Natural killer cell treated with Interleukin-12 subunit alpha and Interleukin-12 subunit beta and Interleukin-15 and Interleukin-18, amount 100 ng/mL, for 72 hours (primary cell): ENCODE data around the gene RALBP1. TPM values are rescaled to one million over a fixed set of nuclear protein-coding genes. Genes with fewer than 3 reads are reported as not detected.

Experiments used
- ATAC-seq, 2 donors: fragments of 150-1000 bp; cut with Tn5 transposase in 1 of 2; sonication (Bioruptor Pico), chemical (Tn5 transposase) in 1 of 2; 2 replicates each; pipeline ENCODE4 v1.10.0; 2021
- DNase-seq: peaks from one replicate; pipeline ENCODE4 v3.0.0; 2022; ENCODE audit warnings: low spot score
- H3K27ac Mint-ChIP-seq, 2 donors: 1 replicate in 1 of 2; 2 replicates in 1 of 2; pipeline ENCODE4 v1.8.0; 2022; ENCODE audit warnings: mixed read lengths in 2 of 2, mild to moderate bottlenecking in 1 of 2, moderate library complexity in 1 of 2
- H3K27me3 Mint-ChIP-seq, 2 donors: 1 replicate in 1 of 2; 2 replicates in 1 of 2; pipeline ENCODE4 v1.8.0; 2022; ENCODE audit warnings: mixed read lengths in 2 of 2
- H3K36me3 Mint-ChIP-seq: one replicate; pipeline ENCODE4 v1.8.0; 2022; ENCODE audit warnings: mixed read lengths
- H3K4me1 Mint-ChIP-seq, 2 donors: 1 replicate in 1 of 2; 2 replicates in 1 of 2; pipeline ENCODE4 v1.8.0; 2022; ENCODE audit warnings: low read depth in 2 of 2, mixed read lengths in 2 of 2, mild to moderate bottlenecking in 1 of 2
- H3K4me3 Mint-ChIP-seq: one replicate; pipeline ENCODE4 v1.8.0; 2022; ENCODE audit warnings: mixed read lengths
- H3K9me3 Mint-ChIP-seq: 2 replicates; pipeline ENCODE4 v1.8.0; 2022; ENCODE audit warnings: mixed read lengths
- total RNA-seq, 2 donors: library from RNA; stranded (reverse); gene quantifications; one replicate each; pipeline ENCODE4 v1.2.3, GENCODE V29; 2022

RALBP1 gene
- total RNA-seq, 2 donors from 2014 or later, result 51.0 to 64.3 TPM

- ATAC-seq (no peak), DNase-seq (no peak)
- Mint-ChIP-seq H3K4me3 (no peak overlapping the region), H3K27ac (no peak overlapping the region), H3K36me3 (peaks cover 13% of the 10 kb centered on the region), H3K9me3 (peaks cover 5% of the 10 kb centered on the region), H3K4me1 (peaks cover 9 to 23% of the 10 kb centered on the region in 2 donors), H3K27me3 (no peaks in the 10 kb centered on the region)
These were observed 30.9 kb downstream of the RALBP1 start for GRCh38 chr18:9506046-9506792.

- DNase-seq, result no peak
- Mint-ChIP-seq H3K27ac (peak overlapping the region in 1 of 2 donors; percentile 59), H3K36me3 (peaks cover 7% of the 10 kb centered on the region), H3K9me3 (peaks cover 5% of the 10 kb centered on the region), H3K4me3 (no peak overlapping the region), H3K4me1 (peaks cover 9 to 19% of the 10 kb centered on the region in 2 donors), H3K27me3 (no peaks in the 10 kb centered on the region)
- no peak for ATAC-seq
These were observed 32.3 kb downstream of the RALBP1 start for GRCh38 chr18:9507565-9508088.

- Mint-ChIP-seq H3K4me3 (no peak overlapping the region), H3K4me1 (peaks cover 9 to 19% of the 10 kb centered on the region in 2 donors), H3K27me3 (no peaks in the 10 kb centered on the region), H3K9me3 (no peaks in the 10 kb centered on the region), H3K27ac (no peak overlapping the region), H3K36me3 (peaks cover 1% of the 10 kb centered on the region)
- DNase-seq (no peak), ATAC-seq (no peak)
These were observed 33.2 kb downstream of the RALBP1 start for GRCh38 chr18:9508446-9509025.

GRCh38 chr18:9513971-9514512 lies 38.7 kb downstream of the RALBP1 start:
- Mint-ChIP-seq H3K4me1 (peaks cover 8 to 16% of the 10 kb centered on the region in 2 donors), H3K27me3 (no peaks in the 10 kb centered on the region), H3K27ac (peak overlapping the region in 1 of 2 donors; percentile 31), H3K4me3 (no peak overlapping the region), H3K36me3 (peaks cover 7% of the 10 kb centered on the region), H3K9me3 (no peaks in the 10 kb centered on the region)
- DNase-seq (no peak), ATAC-seq (no peak)

- ATAC-seq (peak; percentile 60 to 68), DNase-seq (no peak)
- Mint-ChIP-seq H3K4me1 (peaks cover 5 to 19% of the 10 kb centered on the region in 2 donors), H3K4me3 (no peak overlapping the region), H3K27ac (peak overlapping the region; percentile 54 to 76), H3K36me3 (peaks cover 7% of the 10 kb centered on the region), H3K9me3 (no peaks in the 10 kb centered on the region), H3K27me3 (no peaks in the 10 kb centered on the region)
These were observed 41.2 kb downstream of the RALBP1 start for GRCh38 chr18:9516437-9517064.

- Mint-ChIP-seq H3K27me3 (no peaks in the 10 kb centered on the region), H3K9me3 (no peaks in the 10 kb centered on the region), H3K36me3 (peaks cover 11% of the 10 kb centered on the region), H3K4me1 (peaks cover 5 to 19% of the 10 kb centered on the region in 2 donors), H3K27ac (no peak overlapping the region), H3K4me3 (no peak overlapping the region)
- DNase-seq (no peak), ATAC-seq (peak; percentile 48 to 69)
These were observed 42.6 kb downstream of the RALBP1 start for GRCh38 chr18:9517869-9518268.

GRCh38 chr18:9519399-9519798 lies 44.1 kb downstream of the RALBP1 start:
- H3K4me1 Mint-ChIP-seq, result peaks cover 5 to 19% of the 10 kb centered on the region in 2 donors

GRCh38 chr18:9520666-9521065 lies 45.4 kb downstream of the RALBP1 start:
- peaks cover 11% of the 10 kb centered on the region for H3K36me3 Mint-ChIP-seq
- H3K4me3 Mint-ChIP-seq, result no peak overlapping the region
- H3K27me3 Mint-ChIP-seq, result no peaks in the 10 kb centered on the region
- DNase-seq, result no peak
- no peak overlapping the region for H3K27ac Mint-ChIP-seq
- ATAC-seq, result no peak
- peaks cover 5 to 17% of the 10 kb centered on the region in 2 donors for H3K4me1 Mint-ChIP-seq
- H3K9me3 Mint-ChIP-seq, result no peaks in the 10 kb centered on the region

More at GRCh38 chr18:9519399-9519798, 44.1 kb downstream of the RALBP1 start:
- no peak for DNase-seq
- Mint-ChIP-seq H3K27me3 (no peaks in the 10 kb centered on the region), H3K9me3 (no peaks in the 10 kb centered on the region), H3K27ac (no peak overlapping the region), H3K4me3 (no peak overlapping the region), H3K36me3 (peaks cover 11% of the 10 kb centered on the region)
- no peak for ATAC-seq

- no peaks in the 10 kb centered on the region for H3K9me3 Mint-ChIP-seq
- no peaks in the 10 kb centered on the region for H3K27me3 Mint-ChIP-seq
- peaks cover 9% of the 10 kb centered on the region for H3K36me3 Mint-ChIP-seq
- no peak overlapping the region for H3K4me3 Mint-ChIP-seq
- peak overlapping the region in 1 of 2 donors; percentile 35 for H3K27ac Mint-ChIP-seq
- no peak for ATAC-seq
- H3K4me1 Mint-ChIP-seq, result peaks cover 0 to 6% of the 10 kb centered on the region in 2 donors
- no peak for DNase-seq
These were observed 46.5 kb downstream of the RALBP1 start for GRCh38 chr18:9521770-9522169.

GRCh38 chr18:9522952-9523351 lies 47.6 kb downstream of the RALBP1 start:
- DNase-seq (no peak), ATAC-seq (no peak)
- no peaks in the 10 kb centered on the region for H3K9me3 Mint-ChIP-seq
- no peaks in the 10 kb centered on the region for H3K27me3 Mint-ChIP-seq
- peaks cover 0 to 4% of the 10 kb centered on the region in 2 donors for H3K4me1 Mint-ChIP-seq
- H3K36me3 Mint-ChIP-seq, result peaks cover 17% of the 10 kb centered on the region
- no peak overlapping the region for H3K4me3 Mint-ChIP-seq
- H3K27ac Mint-ChIP-seq, result no peak overlapping the region

- peaks cover 3% of the 10 kb centered on the region for H3K9me3 Mint-ChIP-seq
- DNase-seq (no peak), ATAC-seq (no peak)
- H3K4me3 Mint-ChIP-seq, result no peak overlapping the region
- peaks cover 16 to 19% of the 10 kb centered on the region in 2 donors for H3K4me1 Mint-ChIP-seq
- no peak overlapping the region for H3K27ac Mint-ChIP-seq
- peaks cover 32% of the 10 kb centered on the region for H3K36me3 Mint-ChIP-seq
- no peaks in the 10 kb centered on the region for H3K27me3 Mint-ChIP-seq
These were observed 51.1 kb downstream of the RALBP1 start for GRCh38 chr18:9526458-9526857.

GRCh38 chr18:9530226-9531009 lies 55.1 kb downstream of the RALBP1 start:
- H3K27ac Mint-ChIP-seq, result peak overlapping the region; percentile 65 to 93
- H3K4me3 Mint-ChIP-seq, result peak overlapping the region; percentile 51
- H3K4me1 Mint-ChIP-seq, result peaks cover 24 to 27% of the 10 kb centered on the region in 2 donors
- no peak for DNase-seq
- peaks cover 3% of the 10 kb centered on the region for H3K9me3 Mint-ChIP-seq
- ATAC-seq, result peak; percentile 90 to 91
- H3K36me3 Mint-ChIP-seq, result peaks cover 36% of the 10 kb centered on the region
- no peaks in the 10 kb centered on the region for H3K27me3 Mint-ChIP-seq

- Mint-ChIP-seq H3K36me3 (peaks cover 38% of the 10 kb centered on the region), H3K4me3 (peak overlapping the region; percentile 18), H3K27ac (peak overlapping the region; percentile 65 to 93), H3K9me3 (peaks cover 3% of the 10 kb centered on the region), H3K27me3 (no peaks in the 10 kb centered on the region), H3K4me1 (peaks cover 24 to 27% of the 10 kb centered on the region in 2 donors)
- ATAC-seq (no peak), DNase-seq (no peak)
These were observed 56.6 kb downstream of the RALBP1 start for GRCh38 chr18:9531791-9532410.
